GM23338 (cell line): ENCODE results near the gene ANKRD63.

Source experiments
- CREB1 ChIP-seq: fragments of 250-450 bp; sonication (Bioruptor Pico); IDR thresholded peaks from 2 replicates; pipeline ENCODE4 v1.5.0; 2020; ENCODE audit warnings: low read depth, mild to moderate bottlenecking, moderate library complexity
- EZH2 ChIP-seq: fragments of 200-600 bp; sonication (generic); IDR thresholded peaks from one replicate; pipeline ENCODE4 v1.8.0; 2017; ENCODE audit warnings: antibody characterized with exemption, mild to moderate bottlenecking, low read depth; ENCODE audit not compliant: unreplicated experiment
- EZH2phosphoT487 ChIP-seq: fragments of 200-600 bp; sonication (generic); IDR thresholded peaks from one replicate; pipeline ENCODE4 v1.8.1; 2018; ENCODE audit warnings: antibody characterized with exemption; ENCODE audit not compliant: unreplicated experiment
- JUNB ChIP-seq: IDR thresholded peaks from one replicate; pipeline ENCODE4 v1.6.1; 2016; ENCODE audit warnings: antibody characterized with exemption; ENCODE audit not compliant: unreplicated experiment
- NANOG ChIP-seq: IDR thresholded peaks from 2 replicates; pipeline ENCODE4 v1.6.1; 2016; ENCODE audit warnings: antibody characterized with exemption, borderline replicate concordance
- POLR2AphosphoS5 ChIP-seq: IDR thresholded peaks from 2 replicates; pipeline ENCODE4 v1.6.1; 2016; ENCODE audit warnings: antibody characterized with exemption, low read depth
- STAT1 ChIP-seq: IDR thresholded peaks from one replicate; pipeline ENCODE4 v1.6.1; 2016; ENCODE audit warnings: antibody characterized with exemption; ENCODE audit not compliant: unreplicated experiment
- ZNF114 ChIP-seq: fragments of 250-450 bp; sonication (Bioruptor Pico); IDR thresholded peaks from 2 replicates; pipeline ENCODE4 v1.5.0; 2020; ENCODE audit warnings: mild to moderate bottlenecking, moderate library complexity
- ZNF331 ChIP-seq: fragments of 250-450 bp; sonication (Bioruptor Pico); IDR thresholded peaks from 2 replicates; pipeline ENCODE4 v1.5.0; 2020; ENCODE audit warnings: low read depth, mild to moderate bottlenecking, moderate library complexity
- TF ChIP-seq, protein P1 (sequence below), 2 experiments: fragments of 200-600 bp in 1 of 2; sonication (generic) in 1 of 2; conservative IDR thresholded peaks; 2 replicates each; pipeline versions ENCODE4 v1.5.1 to v1.6.1; 2016 to 2017; ENCODE audit warnings: antibody characterized with exemption in 2 of 2, low read depth in 2 of 2, mild to moderate bottlenecking in 2 of 2, moderate library complexity in 1 of 2
- TF ChIP-seq, protein P2 (sequence below): IDR thresholded peaks from one replicate; pipeline ENCODE4 v1.6.1; 2018; ENCODE audit warnings: antibody characterized with exemption; ENCODE audit not compliant: unreplicated experiment
- TF ChIP-seq, protein P3 (sequence below): IDR thresholded peaks from 2 replicates; pipeline ENCODE4 v1.6.1; 2016; ENCODE audit warnings: antibody characterized with exemption
- TF ChIP-seq, protein P4 (sequence below): fragments of 250-450 bp; sonication (Bioruptor Pico); IDR thresholded peaks from 2 replicates; pipeline ENCODE4 v1.5.0; 2020; ENCODE audit warnings: mild to moderate bottlenecking, moderate library complexity

DNA sequence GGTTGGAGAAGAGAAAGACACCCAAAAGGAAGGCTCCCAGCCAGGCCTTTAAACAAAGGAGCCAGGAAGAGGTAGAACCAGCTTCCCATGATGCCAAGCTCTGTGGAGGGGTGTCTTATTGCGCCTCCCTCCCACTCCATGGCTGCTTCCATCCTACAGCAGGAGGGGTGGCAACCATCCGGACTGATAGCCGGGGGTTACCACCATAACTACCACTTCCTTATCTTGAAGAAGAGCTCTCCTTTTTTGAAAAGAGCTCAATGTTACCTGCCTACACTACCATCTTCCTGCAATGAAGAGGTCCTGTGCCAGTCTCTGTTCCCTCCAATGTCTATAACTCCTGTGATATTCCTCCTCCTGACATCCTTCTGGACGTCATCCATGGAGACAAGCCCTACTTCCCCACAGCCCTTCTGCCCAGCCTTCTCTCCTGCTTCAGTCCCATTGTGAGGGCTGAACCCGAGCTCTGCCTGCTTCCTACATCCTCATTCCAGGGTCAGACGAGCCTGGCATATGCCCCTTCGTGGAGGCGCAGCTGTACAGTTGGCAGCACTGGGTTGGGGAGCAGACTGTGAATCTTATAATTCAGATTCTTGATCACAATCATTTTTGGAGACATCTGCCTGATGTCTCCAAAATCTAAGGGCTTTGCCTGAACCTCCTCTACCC lies 49.4 kb upstream of the ANKRD63 start:
- TF ChIP-seq, protein P1, sequence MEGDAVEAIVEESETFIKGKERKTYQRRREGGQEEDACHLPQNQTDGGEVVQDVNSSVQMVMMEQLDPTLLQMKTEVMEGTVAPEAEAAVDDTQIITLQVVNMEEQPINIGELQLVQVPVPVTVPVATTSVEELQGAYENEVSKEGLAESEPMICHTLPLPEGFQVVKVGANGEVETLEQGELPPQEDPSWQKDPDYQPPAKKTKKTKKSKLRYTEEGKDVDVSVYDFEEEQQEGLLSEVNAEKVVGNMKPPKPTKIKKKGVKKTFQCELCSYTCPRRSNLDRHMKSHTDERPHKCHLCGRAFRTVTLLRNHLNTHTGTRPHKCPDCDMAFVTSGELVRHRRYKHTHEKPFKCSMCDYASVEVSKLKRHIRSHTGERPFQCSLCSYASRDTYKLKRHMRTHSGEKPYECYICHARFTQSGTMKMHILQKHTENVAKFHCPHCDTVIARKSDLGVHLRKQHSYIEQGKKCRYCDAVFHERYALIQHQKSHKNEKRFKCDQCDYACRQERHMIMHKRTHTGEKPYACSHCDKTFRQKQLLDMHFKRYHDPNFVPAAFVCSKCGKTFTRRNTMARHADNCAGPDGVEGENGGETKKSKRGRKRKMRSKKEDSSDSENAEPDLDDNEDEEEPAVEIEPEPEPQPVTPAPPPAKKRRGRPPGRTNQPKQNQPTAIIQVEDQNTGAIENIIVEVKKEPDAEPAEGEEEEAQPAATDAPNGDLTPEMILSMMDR (conservative IDR thresholded peaks at IDR 0.05; ENCODE audit: low read depth in 2 of 2) = no peak
- TF ChIP-seq POLR2AphosphoS5 (no peak), EZH2 (no peak), ZNF114 (CRISPR knock-in tag) (no peak), EZH2phosphoT487 (no peak), STAT1 (no peak), CREB1 (CRISPR knock-in tag) (no peak), JUNB (no peak), NANOG (no peak), ZNF331 (CRISPR knock-in tag) (no peak)
- TF ChIP-seq, protein P2, sequence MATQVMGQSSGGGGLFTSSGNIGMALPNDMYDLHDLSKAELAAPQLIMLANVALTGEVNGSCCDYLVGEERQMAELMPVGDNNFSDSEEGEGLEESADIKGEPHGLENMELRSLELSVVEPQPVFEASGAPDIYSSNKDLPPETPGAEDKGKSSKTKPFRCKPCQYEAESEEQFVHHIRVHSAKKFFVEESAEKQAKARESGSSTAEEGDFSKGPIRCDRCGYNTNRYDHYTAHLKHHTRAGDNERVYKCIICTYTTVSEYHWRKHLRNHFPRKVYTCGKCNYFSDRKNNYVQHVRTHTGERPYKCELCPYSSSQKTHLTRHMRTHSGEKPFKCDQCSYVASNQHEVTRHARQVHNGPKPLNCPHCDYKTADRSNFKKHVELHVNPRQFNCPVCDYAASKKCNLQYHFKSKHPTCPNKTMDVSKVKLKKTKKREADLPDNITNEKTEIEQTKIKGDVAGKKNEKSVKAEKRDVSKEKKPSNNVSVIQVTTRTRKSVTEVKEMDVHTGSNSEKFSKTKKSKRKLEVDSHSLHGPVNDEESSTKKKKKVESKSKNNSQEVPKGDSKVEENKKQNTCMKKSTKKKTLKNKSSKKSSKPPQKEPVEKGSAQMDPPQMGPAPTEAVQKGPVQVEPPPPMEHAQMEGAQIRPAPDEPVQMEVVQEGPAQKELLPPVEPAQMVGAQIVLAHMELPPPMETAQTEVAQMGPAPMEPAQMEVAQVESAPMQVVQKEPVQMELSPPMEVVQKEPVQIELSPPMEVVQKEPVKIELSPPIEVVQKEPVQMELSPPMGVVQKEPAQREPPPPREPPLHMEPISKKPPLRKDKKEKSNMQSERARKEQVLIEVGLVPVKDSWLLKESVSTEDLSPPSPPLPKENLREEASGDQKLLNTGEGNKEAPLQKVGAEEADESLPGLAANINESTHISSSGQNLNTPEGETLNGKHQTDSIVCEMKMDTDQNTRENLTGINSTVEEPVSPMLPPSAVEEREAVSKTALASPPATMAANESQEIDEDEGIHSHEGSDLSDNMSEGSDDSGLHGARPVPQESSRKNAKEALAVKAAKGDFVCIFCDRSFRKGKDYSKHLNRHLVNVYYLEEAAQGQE = no peak
- TF ChIP-seq, protein P3, sequence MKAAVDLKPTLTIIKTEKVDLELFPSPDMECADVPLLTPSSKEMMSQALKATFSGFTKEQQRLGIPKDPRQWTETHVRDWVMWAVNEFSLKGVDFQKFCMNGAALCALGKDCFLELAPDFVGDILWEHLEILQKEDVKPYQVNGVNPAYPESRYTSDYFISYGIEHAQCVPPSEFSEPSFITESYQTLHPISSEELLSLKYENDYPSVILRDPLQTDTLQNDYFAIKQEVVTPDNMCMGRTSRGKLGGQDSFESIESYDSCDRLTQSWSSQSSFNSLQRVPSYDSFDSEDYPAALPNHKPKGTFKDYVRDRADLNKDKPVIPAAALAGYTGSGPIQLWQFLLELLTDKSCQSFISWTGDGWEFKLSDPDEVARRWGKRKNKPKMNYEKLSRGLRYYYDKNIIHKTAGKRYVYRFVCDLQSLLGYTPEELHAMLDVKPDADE = no peak
- TF ChIP-seq, protein P4, sequence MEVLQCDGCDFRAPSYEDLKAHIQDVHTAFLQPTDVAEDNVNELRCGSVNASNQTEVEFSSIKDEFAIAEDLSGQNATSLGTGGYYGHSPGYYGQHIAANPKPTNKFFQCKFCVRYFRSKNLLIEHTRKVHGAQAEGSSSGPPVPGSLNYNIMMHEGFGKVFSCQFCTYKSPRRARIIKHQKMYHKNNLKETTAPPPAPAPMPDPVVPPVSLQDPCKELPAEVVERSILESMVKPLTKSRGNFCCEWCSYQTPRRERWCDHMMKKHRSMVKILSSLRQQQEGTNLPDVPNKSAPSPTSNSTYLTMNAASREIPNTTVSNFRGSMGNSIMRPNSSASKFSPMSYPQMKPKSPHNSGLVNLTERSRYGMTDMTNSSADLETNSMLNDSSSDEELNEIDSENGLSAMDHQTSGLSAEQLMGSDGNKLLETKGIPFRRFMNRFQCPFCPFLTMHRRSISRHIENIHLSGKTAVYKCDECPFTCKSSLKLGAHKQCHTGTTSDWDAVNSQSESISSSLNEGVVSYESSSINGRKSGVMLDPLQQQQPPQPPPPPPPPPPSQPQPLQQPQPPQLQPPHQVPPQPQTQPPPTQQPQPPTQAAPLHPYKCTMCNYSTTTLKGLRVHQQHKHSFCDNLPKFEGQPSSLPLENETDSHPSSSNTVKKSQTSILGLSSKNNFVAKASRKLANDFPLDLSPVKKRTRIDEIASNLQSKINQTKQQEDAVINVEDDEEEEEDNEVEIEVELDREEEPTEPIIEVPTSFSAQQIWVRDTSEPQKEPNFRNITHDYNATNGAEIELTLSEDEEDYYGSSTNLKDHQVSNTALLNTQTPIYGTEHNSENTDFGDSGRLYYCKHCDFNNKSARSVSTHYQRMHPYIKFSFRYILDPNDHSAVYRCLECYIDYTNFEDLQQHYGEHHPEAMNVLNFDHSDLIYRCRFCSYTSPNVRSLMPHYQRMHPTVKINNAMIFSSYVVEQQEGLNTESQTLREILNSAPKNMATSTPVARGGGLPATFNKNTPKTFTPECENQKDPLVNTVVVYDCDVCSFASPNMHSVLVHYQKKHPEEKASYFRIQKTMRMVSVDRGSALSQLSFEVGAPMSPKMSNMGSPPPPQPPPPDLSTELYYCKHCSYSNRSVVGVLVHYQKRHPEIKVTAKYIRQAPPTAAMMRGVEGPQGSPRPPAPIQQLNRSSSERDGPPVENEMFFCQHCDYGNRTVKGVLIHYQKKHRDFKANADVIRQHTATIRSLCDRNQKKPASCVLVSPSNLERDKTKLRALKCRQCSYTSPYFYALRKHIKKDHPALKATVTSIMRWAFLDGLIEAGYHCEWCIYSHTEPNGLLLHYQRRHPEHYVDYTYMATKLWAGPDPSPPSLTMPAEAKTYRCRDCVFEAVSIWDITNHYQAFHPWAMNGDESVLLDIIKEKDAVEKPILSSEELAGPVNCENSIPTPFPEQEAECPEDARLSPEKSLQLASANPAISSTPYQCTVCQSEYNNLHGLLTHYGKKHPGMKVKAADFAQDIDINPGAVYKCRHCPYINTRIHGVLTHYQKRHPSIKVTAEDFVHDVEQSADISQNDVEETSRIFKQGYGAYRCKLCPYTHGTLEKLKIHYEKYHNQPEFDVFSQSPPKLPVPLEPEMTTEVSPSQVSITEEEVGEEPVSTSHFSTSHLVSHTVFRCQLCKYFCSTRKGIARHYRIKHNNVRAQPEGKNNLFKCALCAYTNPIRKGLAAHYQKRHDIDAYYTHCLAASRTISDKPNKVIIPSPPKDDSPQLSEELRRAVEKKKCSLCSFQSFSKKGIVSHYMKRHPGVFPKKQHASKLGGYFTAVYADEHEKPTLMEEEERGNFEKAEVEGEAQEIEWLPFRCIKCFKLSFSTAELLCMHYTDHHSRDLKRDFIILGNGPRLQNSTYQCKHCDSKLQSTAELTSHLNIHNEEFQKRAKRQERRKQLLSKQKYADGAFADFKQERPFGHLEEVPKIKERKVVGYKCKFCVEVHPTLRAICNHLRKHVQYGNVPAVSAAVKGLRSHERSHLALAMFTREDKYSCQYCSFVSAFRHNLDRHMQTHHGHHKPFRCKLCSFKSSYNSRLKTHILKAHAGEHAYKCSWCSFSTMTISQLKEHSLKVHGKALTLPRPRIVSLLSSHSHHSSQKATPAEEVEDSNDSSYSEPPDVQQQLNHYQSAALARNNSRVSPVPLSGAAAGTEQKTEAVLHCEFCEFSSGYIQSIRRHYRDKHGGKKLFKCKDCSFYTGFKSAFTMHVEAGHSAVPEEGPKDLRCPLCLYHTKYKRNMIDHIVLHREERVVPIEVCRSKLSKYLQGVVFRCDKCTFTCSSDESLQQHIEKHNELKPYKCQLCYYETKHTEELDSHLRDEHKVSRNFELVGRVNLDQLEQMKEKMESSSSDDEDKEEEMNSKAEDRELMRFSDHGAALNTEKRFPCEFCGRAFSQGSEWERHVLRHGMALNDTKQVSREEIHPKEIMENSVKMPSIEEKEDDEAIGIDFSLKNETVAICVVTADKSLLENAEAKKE (CRISPR knock-in tag) = no peak
